Stimulated activated CD4-positive, alpha-beta T cell treated with anti-CD3 and anti-CD28 coated beads, Interleukin-2, amount 100 ng/mL, for 48 hours (primary cell): Measurements from ENCODE around the gene BCL10.

Experiments
- DNase-seq, 2 donors: peaks; one replicate each; pipeline ENCODE4 v3.0.0-alpha.2; 2020

The BCL10 gene

GRCh38 chr1:85297855-85298629 lies 21.6 kb upstream of the BCL10 start:
- DNase-seq = peak; percentile 54 to 64

- DNase-seq = no peak
These were observed 21.1 kb upstream of the BCL10 start for GRCh38 chr1:85297538-85297854.

DNA sequence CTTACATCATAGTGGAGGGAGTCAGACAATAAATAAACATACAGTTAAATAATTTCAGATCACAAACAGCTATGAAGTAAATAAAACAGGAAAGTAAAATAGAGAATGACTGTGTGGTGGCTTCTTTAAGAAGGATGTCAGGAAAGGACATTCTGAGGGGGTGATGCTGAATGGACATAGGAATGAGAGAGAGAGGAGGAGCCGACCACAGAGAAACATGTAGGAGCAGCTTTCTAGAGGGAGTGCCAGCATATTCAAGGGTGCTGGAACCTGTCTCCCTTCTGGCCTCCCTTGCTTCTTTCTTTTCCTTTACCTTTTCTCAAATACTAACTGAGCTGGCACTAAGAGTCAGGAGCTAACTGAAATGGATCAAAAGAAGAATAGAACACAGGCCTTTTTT lies 20.5 kb upstream of the BCL10 start:
- no peak for DNase-seq

- no peak for DNase-seq
These were observed 19.2 kb upstream of the BCL10 start for GRCh38 chr1:85295654-85296053.

GRCh38 chr1:85295006-85295431 lies 18.6 kb upstream of the BCL10 start:
- no peak for DNase-seq

DNA sequence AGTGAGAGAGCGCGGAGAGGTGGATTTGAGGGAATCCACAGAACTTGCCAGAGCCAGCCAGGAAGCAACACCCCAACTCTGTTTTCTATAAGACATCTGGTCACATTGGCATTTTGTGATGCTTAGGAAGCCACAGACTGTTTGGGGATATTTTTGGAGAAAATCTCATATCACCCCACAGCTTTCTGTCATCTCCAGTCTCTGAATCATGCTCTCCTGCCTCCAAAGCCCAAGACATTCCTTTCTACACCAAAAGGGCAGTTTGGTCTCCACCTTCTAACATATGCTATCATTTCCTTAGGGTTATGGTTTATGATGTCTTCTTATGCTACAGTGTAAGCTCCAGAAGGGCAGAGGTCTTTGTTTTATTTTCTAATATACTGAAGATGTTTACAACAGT lies 14.4 kb upstream of the BCL10 start:
- DNase-seq = no peak

GRCh38 chr1:85289848-85290335 lies 13.5 kb upstream of the BCL10 start:
- DNase-seq = no peak

DNA sequence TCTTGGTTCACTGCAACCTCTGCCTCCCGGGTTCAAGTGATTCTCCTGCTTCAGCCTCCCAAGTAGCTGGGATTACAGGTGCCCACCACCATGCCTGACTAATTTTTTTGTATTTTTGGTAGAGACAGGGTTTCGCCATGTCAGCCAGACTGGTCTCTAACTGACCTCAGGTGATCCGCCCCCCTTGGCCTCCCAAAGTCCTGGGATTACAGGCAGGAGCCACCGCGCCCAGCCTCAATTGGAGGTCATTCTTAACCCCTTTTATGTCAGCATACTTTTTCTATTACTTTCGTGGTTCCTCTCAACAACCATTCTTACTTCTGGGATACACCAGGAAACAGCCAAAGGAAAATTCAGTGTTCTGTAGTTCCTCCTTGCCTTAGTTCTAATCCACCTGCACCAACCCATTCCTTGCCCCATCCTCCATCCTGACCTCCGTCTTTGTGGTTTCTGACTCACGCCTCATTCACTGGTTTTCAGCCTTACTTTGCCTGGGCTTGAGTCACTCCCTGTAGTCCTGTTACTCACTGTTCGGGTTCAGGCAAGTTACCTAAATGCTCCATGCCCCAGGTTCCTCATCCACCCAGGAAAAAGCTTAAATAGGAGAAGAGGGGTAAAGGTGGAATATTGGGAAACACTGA lies 12.9 kb upstream of the BCL10 start:
- peak in 1 of 2 donors; percentile 30 for DNase-seq

GRCh38 chr1:85284202-85284601 lies 7.8 kb upstream of the BCL10 start:
- DNase-seq = no peak

- DNase-seq = no peak
These were observed 7.2 kb upstream of the BCL10 start for GRCh38 chr1:85283475-85284199.

- no peak for DNase-seq
These were observed 6.0 kb upstream of the BCL10 start for GRCh38 chr1:85282424-85282823.

- DNase-seq = no peak
These were observed 4.2 kb upstream of the BCL10 start for GRCh38 chr1:85280636-85281035.

GRCh38 chr1:85279458-85280080 lies 3.1 kb upstream of the BCL10 start:
- DNase-seq = no peak

- peak; percentile 20 to 38 for DNase-seq
These were observed 2.5 kb upstream of the BCL10 start for GRCh38 chr1:85278853-85279314.

DNA sequence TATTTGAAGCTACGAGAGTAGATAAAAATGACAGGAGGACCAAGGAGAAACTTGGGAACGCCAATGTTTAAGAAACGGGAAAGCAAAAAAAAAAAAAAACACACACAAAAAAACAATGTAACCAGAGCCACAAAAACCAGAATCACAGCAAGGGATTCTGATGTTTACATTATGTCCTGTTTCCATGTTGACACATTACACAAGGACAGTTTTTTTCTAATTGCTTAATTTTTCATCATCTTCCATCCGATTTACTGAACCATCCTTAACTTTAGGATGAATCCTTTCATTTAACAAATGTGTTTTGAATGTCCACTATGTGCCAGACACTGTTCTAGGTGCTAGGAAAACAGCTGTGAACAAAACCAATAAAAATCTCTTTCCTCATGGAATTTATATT lies 1.4 kb upstream of the BCL10 start:
- no peak for DNase-seq

GRCh38 chr1:85276978-85277639 lies 677 bp upstream of the BCL10 start:
- DNase-seq = no peak

DNA sequence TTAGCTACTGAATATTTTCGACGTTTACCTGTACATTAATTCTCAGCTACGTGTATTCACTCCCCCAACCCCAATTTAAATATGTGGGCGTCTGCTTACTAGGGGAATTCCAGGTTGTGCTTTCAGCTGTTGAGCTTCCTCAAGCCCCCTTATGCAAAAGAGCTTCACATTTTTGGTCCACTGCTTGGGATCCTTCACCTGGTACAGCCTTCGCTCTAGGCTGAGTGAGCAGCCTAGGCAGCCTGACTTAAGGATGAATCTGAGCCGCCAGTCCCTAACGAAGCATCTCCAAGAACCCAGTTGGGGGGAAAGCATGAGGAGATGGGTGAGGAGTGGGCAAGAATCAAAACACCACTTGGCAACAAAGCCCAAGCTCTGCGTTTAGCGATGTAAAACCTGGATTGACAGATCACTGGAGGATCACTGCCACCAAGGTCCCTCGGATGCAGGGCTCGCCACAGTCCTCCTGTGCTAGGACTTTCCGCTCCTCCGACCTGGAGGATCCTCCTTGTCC lies 674 bp downstream of the BCL10 start:
- DNase-seq = no peak

GRCh38 chr1:85274969-85275453 lies 1.4 kb downstream of the BCL10 start:
- DNase-seq = no peak

- no peak for DNase-seq
These were observed 3.0 kb downstream of the BCL10 start for GRCh38 chr1:85273397-85273796.

- DNase-seq = no peak
These were observed 7.4 kb downstream of the BCL10 start for GRCh38 chr1:85268801-85269585.

- DNase-seq = no peak
These were observed 9.1 kb downstream of the BCL10 start for GRCh38 chr1:85267313-85267712.

DNA sequence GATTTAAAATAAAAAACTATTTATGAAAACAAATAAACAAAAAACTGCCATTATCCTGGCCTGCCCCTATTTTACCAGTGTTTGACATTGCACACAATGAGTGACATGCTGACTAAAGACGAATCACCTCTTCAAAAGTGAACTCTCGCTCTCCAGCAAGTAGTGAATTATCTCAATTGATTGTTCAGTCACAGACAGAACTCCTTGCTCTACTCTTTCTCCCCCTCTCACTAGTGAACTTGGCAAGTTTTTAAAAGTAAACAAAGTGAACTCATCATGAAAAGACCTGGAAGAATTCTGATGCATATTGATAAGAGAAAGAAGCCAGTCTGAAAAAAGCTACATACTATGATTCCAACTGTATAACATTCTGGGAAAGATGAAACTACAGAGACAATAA lies 12.3 kb downstream of the BCL10 start:
- no peak for DNase-seq
